H1 (cell line): ENCODE measurements around the gene PLIN4.

Experiments used
- GABPA ChIP-seq: IDR thresholded peaks from 2 replicates; pipeline ENCODE4 v1.6.1; 2011; ENCODE audit warnings: mild to moderate bottlenecking, low read length, moderate library complexity, borderline replicate concordance; ENCODE audit not compliant: insufficient read depth
- JUN ChIP-seq: IDR thresholded peaks from 2 replicates; pipeline ENCODE4 v1.6.1; 2011; ENCODE audit warnings: low read depth, mild to moderate bottlenecking, improper control_type of control experiment, low read length
- NANOG ChIP-seq: IDR thresholded peaks from 2 replicates; pipeline ENCODE4 v1.6.1; 2011; ENCODE audit warnings: low read length, low read depth, mild to moderate bottlenecking, inconsistent platforms; ENCODE audit not compliant: insufficient read depth, poor library complexity, severe bottlenecking
- PHF8 ChIP-seq: fragments of 200-600 bp; sonication (generic); conservative IDR thresholded peaks from 2 replicates; pipeline ENCODE4 v1.7.1; 2012; ENCODE audit warnings: low read depth, mild to moderate bottlenecking, inconsistent platforms, low read length, moderate library complexity
- RNF2 ChIP-seq: fragments of 200-900, 300-1000 bp; sonication (generic); IDR thresholded peaks from 2 replicates; pipeline ENCODE4 v1.7.1; 2016; ENCODE audit warnings: borderline replicate concordance, low read depth, mild to moderate bottlenecking, antibody characterized with exemption, low read length; ENCODE audit not compliant: poor library complexity, severe bottlenecking; ENCODE audit errors: missing control alignments
- SP1 ChIP-seq: IDR thresholded peaks from 2 replicates; pipeline ENCODE4 v1.6.1; 2011; ENCODE audit warnings: low read depth, low read length
- YY1 ChIP-seq: IDR thresholded peaks from 2 replicates; pipeline ENCODE4 v1.6.1; 2011; ENCODE audit warnings: low read depth, mild to moderate bottlenecking, low read length
- TF ChIP-seq, protein P1 (sequence below), 3 experiments: IDR thresholded peaks; 1 replicate in 2 of 3; 2 replicates in 1 of 3; pipeline versions ENCODE4 v1.5.1 to v1.6.1; 2011; ENCODE audit warnings: low read length in 3 of 3, mild to moderate bottlenecking in 3 of 3, inconsistent platforms in 2 of 3, low read depth in 1 of 3, moderate library complexity in 1 of 3; ENCODE audit not compliant: insufficient read depth in 1 of 3; ENCODE audit errors: control extremely low read depth in 1 of 3

DNA sequence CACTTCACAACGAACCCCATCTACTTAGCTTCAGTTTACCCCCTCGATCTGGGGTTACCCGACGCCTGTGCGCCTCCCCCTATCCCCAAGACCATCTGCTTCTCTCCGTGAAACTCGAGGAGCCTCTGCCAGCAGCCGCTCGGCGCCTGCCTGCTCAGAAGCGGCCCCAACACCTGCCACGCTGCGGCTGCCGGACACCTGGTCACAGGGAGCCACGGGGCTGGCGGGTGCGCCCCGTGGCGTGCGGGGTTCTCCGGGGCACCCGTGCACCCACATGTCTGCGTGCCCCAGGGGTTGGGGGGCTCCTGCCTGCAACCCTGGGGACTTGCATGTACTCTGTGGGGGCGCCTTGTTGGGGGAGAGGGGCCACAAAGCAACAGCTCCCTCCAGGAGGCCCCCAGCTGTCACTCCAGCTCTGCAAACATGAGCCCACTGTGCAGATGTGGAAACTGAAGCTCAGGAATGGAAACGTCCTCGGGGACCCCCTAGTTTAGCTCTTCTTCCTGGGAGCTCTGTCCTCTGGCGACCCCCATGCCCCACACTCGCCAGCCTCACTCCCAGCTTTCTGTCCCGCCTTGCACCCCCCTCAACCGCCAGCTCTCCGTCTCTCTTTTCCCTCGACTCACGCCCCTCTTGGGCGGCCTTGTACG lies 48.2 kb upstream of the PLIN4 start:
- TF ChIP-seq RNF2 (no peak), SP1 (no peak), YY1 (no peak), PHF8 (no peak), NANOG (no peak), JUN (no peak), GABPA (no peak)
- TF ChIP-seq, protein P1, sequence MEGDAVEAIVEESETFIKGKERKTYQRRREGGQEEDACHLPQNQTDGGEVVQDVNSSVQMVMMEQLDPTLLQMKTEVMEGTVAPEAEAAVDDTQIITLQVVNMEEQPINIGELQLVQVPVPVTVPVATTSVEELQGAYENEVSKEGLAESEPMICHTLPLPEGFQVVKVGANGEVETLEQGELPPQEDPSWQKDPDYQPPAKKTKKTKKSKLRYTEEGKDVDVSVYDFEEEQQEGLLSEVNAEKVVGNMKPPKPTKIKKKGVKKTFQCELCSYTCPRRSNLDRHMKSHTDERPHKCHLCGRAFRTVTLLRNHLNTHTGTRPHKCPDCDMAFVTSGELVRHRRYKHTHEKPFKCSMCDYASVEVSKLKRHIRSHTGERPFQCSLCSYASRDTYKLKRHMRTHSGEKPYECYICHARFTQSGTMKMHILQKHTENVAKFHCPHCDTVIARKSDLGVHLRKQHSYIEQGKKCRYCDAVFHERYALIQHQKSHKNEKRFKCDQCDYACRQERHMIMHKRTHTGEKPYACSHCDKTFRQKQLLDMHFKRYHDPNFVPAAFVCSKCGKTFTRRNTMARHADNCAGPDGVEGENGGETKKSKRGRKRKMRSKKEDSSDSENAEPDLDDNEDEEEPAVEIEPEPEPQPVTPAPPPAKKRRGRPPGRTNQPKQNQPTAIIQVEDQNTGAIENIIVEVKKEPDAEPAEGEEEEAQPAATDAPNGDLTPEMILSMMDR (IDR thresholded peaks at IDR 0.05; ENCODE audit: control extremely low read depth in 1 of 3, insufficient read depth in 1 of 3, low read depth in 1 of 3, low read length in 3 of 3), result no peak
